IPS-20b (cell line): Measurements from ENCODE around the gene SCAF8.
"Not testable (repeated sequence)": the region's sequence is repeated elsewhere in the genome, so short reads cannot be mapped to it uniquely, and the experiment has no call there.

Experiments
- H3K27ac ChIP-seq: one replicate; pipeline ENCODE4 v1.5.1; 2013; ENCODE audit warnings: low read length
- H3K27me3 ChIP-seq: 2 replicates; pipeline ENCODE4 v1.6.1; 2013; ENCODE audit warnings: mild to moderate bottlenecking, low read length, inconsistent platforms; ENCODE audit not compliant: insufficient read depth
- H3K36me3 ChIP-seq: 2 replicates; pipeline ENCODE4 v1.6.1; 2013; ENCODE audit warnings: low read depth, mild to moderate bottlenecking, inconsistent platforms, low read length, moderate library complexity; ENCODE audit not compliant: insufficient read depth
- H3K4me1 ChIP-seq: 2 replicates; pipeline ENCODE4 v1.6.1; 2013; ENCODE audit warnings: mild to moderate bottlenecking, control low read depth, inconsistent platforms, low read length, moderate library complexity; ENCODE audit not compliant: insufficient read depth
- H3K4me3 ChIP-seq: 2 replicates; pipeline ENCODE4 v1.5.1; 2013; ENCODE audit warnings: mild to moderate bottlenecking, low read length, inconsistent platforms
- H3K9ac ChIP-seq: 2 replicates; pipeline ENCODE4 v1.6.1; 2013; ENCODE audit warnings: low read depth, mild to moderate bottlenecking, inconsistent platforms, low read length, moderate library complexity
- H3K9me3 ChIP-seq: 2 replicates; pipeline ENCODE4 v1.6.1; 2013; ENCODE audit warnings: mild to moderate bottlenecking, low read depth, low read length, inconsistent platforms; ENCODE audit not compliant: insufficient read depth

Gene SCAF8

DNA sequence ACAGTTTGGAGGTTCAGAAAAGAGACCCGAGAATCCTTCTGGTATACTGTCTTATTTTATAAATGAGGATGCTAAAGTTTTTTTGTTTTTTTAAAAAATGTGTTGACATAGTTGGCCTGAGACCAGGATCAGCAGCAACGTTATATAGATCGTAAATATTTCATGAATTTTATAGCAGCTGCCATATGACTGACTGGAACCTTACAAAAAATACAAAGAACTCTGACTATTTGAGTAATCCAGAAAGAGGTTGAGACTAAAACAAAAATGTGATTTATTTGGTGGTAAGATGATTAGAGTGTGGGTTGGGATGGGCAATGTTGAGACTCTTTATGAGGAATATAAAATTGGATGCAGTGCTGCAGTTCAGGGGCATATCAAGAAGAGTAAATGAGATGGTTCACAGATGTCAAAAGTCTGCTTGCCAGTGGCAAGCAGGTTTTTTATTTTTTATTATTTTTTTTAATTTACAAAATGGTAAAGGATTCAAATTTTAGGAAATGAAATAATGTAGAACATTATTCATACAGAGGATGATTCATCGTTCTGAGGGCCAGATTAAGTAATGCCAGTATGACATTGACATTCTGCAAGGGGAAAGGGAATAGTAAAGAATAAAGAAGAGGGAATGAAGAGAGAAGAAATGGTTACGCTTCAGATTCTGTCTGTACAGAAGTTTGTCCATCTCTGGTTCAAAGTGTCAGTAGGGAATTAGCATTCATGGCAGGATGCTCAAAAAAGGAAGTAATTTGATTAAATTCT, 58.5 kb downstream of the SCAF8 start:
- Histone ChIP-seq H3K36me3 (peaks cover 59% of the 10 kb centered on the region), H3K4me1 (no peaks in the 10 kb centered on the region), H3K27me3 (no peaks in the 10 kb centered on the region), H3K9me3 (no peaks in the 10 kb centered on the region), H3K27ac (no peak overlapping the region), H3K4me3 (no peak overlapping the region), H3K9ac (no peak overlapping the region)

DNA sequence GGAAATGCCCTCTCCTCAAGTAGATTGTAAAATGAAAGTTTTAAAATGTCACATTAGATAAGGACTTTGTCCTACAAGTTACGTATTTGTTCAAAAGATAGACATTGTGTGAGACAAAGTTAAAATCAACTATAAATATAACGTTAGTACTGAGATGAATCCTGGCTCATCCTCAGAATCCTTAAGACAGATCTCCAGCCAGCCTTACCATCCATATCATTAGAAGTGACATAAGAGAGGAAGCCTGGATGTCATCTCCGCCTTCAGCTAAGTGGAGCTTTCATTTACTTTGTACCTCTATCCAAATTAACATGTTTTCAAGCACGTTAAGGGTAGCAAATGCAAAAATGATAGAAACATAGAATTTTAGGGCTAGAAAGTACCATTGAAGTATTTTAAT, 59.1 kb downstream of the SCAF8 start:
- Histone ChIP-seq H3K9ac (no peak overlapping the region), H3K36me3 (peaks cover 64% of the 10 kb centered on the region), H3K27me3 (no peaks in the 10 kb centered on the region), H3K4me1 (no peaks in the 10 kb centered on the region), H3K27ac (no peak overlapping the region), H3K9me3 (no peaks in the 10 kb centered on the region), H3K4me3 (no peak overlapping the region)

DNA sequence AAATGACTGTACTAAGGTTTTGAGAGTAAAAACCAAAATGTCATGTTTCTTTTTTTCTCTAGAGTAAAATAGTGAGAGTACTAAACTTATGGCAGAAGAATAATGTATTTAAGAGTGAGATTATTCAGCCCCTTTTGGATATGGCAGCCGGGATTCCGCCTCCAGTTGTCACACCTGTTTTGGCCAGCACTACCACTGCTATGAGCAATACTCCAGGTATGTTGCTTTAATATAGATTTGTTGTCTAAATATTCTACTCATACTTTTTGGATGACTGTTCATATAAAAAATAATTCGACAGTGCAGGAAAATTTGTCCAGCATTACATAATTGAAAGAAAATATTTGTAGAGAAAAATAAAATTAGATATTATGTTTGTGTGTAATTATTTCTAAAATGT, 59.5 kb downstream of the SCAF8 start:
- no peak overlapping the region for H3K27ac ChIP-seq
- H3K9me3 ChIP-seq = no peaks in the 10 kb centered on the region

GRCh38 chr6:154796484-154796883, 63.3 kb downstream of the SCAF8 start:
- no peak overlapping the region for H3K27ac ChIP-seq
- no peak overlapping the region for H3K4me3 ChIP-seq
- H3K36me3 ChIP-seq = peaks cover 62% of the 10 kb centered on the region
- no peak overlapping the region for H3K9ac ChIP-seq
- H3K9me3 ChIP-seq = no peaks in the 10 kb centered on the region
- no peaks in the 10 kb centered on the region for H3K27me3 ChIP-seq
- H3K4me1 ChIP-seq = no peaks in the 10 kb centered on the region

More for the DNA sequence above, 59.5 kb downstream of the SCAF8 start:
- Histone ChIP-seq H3K27me3 (no peaks in the 10 kb centered on the region), H3K9ac (no peak overlapping the region), H3K36me3 (peaks cover 63% of the 10 kb centered on the region), H3K4me3 (no peak overlapping the region), H3K4me1 (no peaks in the 10 kb centered on the region)

- Histone ChIP-seq H3K36me3 (peaks cover 65% of the 10 kb centered on the region), H3K27ac (no peak overlapping the region), H3K4me1 (no peaks in the 10 kb centered on the region), H3K9ac (no peak overlapping the region), H3K27me3 (no peaks in the 10 kb centered on the region), H3K9me3 (no peaks in the 10 kb centered on the region), H3K4me3 (no peak overlapping the region)
Observed at GRCh38 chr6:154797857-154798256, 64.6 kb downstream of the SCAF8 start.

- H3K36me3 ChIP-seq = peaks cover 73% of the 10 kb centered on the region
- H3K9ac ChIP-seq = no peak overlapping the region
- H3K4me1 ChIP-seq = no peaks in the 10 kb centered on the region
- H3K9me3 ChIP-seq = no peaks in the 10 kb centered on the region
- H3K27me3 ChIP-seq = no peaks in the 10 kb centered on the region
- no peak overlapping the region for H3K4me3 ChIP-seq
- no peak overlapping the region for H3K27ac ChIP-seq
Observed at GRCh38 chr6:154800338-154800737, 67.1 kb downstream of the SCAF8 start.

DNA sequence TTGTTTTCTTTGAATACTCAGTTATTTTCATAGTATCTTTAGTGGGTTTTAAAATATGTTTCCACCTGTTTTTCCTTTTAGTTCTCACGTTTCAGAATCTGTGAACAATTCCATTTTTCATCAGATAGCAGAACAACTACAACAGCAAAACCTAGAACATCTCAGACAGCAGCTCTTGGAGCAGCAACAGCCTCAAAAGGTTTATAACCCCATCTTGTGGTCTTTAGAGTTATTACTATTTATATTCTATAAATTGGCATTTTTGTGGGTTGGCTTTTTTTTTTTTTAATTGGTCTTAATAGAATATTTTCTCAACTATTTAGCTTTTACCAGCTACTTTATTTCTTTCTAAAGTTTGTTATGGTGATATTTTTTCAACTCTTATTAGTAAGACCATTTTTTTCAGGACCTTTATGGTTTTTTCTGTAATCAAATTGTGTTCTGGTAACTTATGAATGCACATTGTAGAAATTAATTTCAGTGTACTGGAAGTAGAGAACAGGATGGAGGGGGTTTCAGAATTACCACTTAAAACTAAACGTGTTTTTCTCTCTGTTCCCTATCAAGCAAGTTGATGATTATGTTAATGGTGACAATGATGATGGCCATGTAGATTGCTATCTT, 72.2 kb downstream of the SCAF8 start:
- H3K9ac ChIP-seq = no peak overlapping the region
- no peaks in the 10 kb centered on the region for H3K27me3 ChIP-seq
- no peak overlapping the region for H3K4me3 ChIP-seq
- H3K4me1 ChIP-seq = no peaks in the 10 kb centered on the region
- H3K9me3 ChIP-seq = no peaks in the 10 kb centered on the region
- no peak overlapping the region for H3K27ac ChIP-seq
- H3K36me3 ChIP-seq = peaks cover 93% of the 10 kb centered on the region

DNA sequence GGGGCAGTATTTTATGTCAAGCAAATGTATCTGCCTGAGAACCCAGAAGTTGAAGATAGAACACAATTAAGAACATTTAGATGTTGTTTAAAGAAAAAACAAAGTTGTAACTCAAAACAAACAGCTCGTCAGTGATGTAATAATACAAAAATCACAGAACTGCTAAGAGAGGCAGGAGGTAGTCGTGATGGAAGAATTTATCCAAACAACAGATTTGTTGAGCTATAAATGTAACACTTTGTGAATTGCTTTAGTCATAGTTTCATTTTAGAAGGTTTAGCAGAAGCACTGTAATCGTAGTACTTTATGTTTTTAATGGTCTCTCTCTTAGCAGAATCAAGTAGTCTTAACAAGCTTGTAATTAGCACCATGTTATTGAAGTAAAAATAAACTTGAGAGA, 73.6 kb downstream of the SCAF8 start:
- H3K27me3 ChIP-seq = no peaks in the 10 kb centered on the region
- no peak overlapping the region for H3K27ac ChIP-seq
- no peaks in the 10 kb centered on the region for H3K4me1 ChIP-seq
- no peak overlapping the region for H3K9ac ChIP-seq
- no peaks in the 10 kb centered on the region for H3K9me3 ChIP-seq
- no peak overlapping the region for H3K4me3 ChIP-seq
- peaks cover 99% of the 10 kb centered on the region for H3K36me3 ChIP-seq

DNA sequence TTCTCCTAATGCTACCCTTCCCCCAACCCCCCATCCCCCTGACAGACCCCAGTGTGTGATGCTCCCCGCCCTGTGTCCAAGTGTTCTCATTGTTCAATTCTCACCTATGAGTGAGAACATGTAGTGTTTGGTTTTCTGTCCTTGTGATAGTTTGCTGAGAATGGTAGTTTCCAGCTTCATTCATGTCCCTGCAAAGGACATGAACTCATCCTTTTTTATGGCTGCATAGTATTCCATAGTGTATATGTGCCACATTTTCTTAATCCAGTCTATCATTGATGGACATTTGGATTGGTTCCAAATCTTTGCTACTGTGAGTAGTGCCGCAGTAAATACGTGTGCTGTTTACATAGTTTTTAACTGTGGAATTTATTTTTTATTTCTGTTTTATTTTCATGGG, 78.4 kb downstream of the SCAF8 start:
- peaks cover 97% of the 10 kb centered on the region for H3K36me3 ChIP-seq
- not testable (repeated sequence) for H3K27ac ChIP-seq, H3K9ac ChIP-seq, H3K9me3 ChIP-seq, H3K4me3 ChIP-seq, H3K27me3 ChIP-seq, H3K4me1 ChIP-seq

DNA sequence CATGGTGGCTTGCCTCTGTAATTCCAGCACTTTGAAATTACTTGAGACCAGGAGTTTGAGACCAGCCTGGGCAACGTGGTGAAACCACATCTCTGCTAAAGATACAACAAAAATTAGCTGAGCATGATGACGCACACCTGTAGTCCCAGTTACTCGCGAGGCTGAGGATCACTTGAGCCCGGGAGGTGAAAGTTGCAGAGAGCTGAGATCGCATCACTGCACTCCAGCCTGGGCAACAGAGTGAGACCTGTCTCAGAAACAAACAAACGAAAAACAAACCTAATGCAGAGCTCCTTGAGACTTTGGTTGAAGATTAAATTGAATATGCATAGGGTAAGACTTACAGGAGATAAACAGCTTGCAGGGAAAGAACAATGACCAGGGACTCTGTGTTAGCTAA, 80.8 kb downstream of the SCAF8 start:
- H3K9ac ChIP-seq = no peak overlapping the region
- H3K36me3 ChIP-seq = peaks cover 96% of the 10 kb centered on the region
- no peaks in the 10 kb centered on the region for H3K27me3 ChIP-seq
- H3K27ac ChIP-seq = no peak overlapping the region
- H3K9me3 ChIP-seq = no peaks in the 10 kb centered on the region
- H3K4me1 ChIP-seq = no peaks in the 10 kb centered on the region
- no peak overlapping the region for H3K4me3 ChIP-seq

DNA sequence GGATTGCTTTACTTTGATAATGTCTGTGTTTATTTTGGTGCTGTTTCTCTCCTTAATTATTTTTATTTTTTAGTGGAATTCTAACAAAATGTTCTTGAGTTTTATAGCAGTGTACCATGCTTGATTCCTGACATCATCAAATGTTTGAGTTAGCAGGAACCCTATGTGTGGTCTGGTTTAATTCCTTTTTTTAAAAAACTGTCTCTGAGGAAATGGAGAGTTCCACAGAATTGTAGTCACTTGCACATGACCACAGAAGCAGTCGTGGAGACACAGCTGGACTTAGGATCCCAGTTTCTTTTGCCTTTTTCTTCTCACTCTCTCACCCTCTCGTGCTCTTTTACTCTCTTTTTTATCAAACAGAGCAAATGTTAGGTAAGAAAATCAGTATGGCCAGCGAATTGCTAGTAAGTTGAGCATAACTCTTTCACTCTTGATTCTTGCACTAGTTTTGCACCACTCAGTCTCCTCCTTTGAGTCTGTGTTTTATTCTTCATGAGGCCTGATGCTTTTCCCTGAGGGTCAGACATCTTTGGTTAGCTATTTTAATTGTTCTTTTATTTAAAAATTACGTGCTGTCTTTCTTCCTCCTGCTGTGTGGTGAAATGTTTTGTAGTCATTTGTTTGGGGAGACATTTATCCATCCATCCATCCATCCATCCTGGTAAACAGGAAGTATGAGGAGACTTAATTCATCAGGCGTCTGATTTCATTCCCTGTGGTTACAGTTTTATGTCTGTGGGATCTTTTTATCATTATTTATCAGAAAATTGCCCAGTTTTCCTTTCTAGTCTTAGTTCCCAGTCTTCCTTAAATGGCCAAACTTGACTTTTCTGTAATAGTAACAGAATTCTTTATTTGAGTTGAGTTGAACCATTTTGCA, 83.0 kb downstream of the SCAF8 start:
- H3K9ac ChIP-seq = no peak overlapping the region
- peaks cover 96% of the 10 kb centered on the region for H3K36me3 ChIP-seq
- no peaks in the 10 kb centered on the region for H3K9me3 ChIP-seq
- H3K4me1 ChIP-seq = no peaks in the 10 kb centered on the region
- H3K27me3 ChIP-seq = no peaks in the 10 kb centered on the region
- no peak overlapping the region for H3K27ac ChIP-seq
- no peak overlapping the region for H3K4me3 ChIP-seq
